Epithelial cell of prostate (primary cell): Measurements from ENCODE around the gene ST3GAL3.

ENCODE experiments used
- DNase-seq: peaks from one replicate; pipeline ENCODE4 v3.0.0-alpha.2; 2011; ENCODE audit warnings: low read depth, low spot score
- H3K27ac ChIP-seq: fragments of 450-650 bp; 2 replicates; pipeline ENCODE4 v1.5.1; 2017; ENCODE audit warnings: mild to moderate bottlenecking

ST3GAL3 gene

GRCh38 chr1:43866201-43866600 lies 158.9 kb downstream of the ST3GAL3 start:
- no peak for DNase-seq

DNA sequence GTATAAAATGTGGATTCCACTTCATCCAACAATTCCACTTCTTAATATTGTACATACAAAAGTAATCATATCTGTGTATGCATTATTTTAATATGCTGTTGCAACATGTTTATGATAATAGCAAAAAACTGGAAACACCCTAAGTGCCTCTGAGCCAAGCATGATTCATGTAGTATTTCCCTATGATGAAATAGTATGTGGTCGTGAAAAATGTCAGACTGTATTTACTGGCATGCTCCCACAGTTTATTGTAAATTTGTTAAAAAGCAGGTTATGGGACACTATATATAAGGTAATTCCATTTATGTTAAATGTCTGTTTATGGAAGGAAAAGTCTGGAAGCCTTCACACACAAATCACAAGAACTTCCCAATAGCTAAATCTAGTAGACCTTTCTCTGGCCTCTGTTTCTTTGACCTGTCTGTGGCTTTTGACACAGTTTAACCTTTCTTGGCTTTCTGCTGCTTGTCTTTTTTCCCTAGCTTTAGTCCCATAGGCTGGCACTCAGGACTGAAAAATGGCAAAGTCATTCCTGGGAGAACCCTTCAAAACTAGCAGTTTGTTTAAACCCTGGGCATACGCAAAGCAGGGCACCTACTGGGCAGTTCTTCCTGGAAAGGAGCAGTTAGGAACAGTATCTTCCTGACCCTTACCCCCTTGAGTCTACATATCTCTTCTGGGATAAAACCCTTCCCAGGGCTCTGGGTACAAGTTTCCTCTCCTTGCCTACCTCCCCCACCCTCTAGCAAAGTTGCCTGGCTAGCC lies 160.8 kb downstream of the ST3GAL3 start:
- peak overlapping the region; percentile 76 for H3K27ac ChIP-seq
- DNase-seq, result peak; percentile 53

More at GRCh38 chr1:43866201-43866600, 158.9 kb downstream of the ST3GAL3 start:
- no peak overlapping the region for H3K27ac ChIP-seq

DNA sequence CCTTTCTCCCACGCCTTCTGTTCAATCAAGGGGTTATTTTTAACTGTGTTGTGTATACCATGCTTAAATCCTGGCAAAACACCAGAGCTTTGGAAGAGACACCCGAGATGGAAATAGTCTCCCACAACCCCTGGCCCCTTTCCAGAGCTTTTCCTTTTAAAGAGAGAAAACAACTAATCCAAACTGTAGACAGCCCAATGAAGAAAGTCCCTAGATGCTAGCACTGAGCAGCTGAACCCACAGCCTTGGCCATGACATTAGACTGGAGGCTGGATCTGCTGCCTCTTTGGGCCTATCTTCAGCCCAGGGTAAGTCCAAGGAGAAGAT lies 161.4 kb downstream of the ST3GAL3 start:
- H3K27ac ChIP-seq, result peak overlapping the region; percentile 76
- no peak for DNase-seq

DNA sequence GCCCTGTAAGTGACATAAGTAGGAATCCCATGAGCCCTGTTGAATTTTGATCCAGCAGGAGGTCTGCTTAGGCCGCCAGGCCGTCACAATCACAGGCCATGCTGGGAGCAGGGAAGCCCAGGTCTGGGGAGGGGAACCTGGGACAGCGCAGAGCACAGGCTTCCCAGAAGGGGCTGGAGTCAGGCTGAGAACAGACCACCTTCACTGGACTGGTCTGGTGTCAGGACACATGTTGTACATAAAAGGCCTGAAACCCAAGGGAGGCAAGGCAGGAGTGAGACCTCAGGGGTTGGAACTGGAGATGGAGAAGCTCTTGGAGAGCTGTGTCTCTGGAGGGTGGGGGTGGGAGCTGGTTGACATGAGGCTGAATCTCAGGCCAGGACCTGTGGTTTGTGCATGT lies 163.0 kb downstream of the ST3GAL3 start:
- DNase-seq, result no peak

GRCh38 chr1:43871181-43871910 lies 164.0 kb downstream of the ST3GAL3 start:
- DNase-seq, result no peak
- no peak overlapping the region for H3K27ac ChIP-seq

More for the DNA sequence above, 163.0 kb downstream of the ST3GAL3 start:
- no peak overlapping the region for H3K27ac ChIP-seq

GRCh38 chr1:43872280-43872679 lies 164.9 kb downstream of the ST3GAL3 start:
- H3K27ac ChIP-seq, result peak overlapping the region; percentile 54
- DNase-seq, result peak; percentile 72

- H3K27ac ChIP-seq, result no peak overlapping the region
- DNase-seq, result no peak
These were observed 166.5 kb downstream of the ST3GAL3 start for GRCh38 chr1:43873851-43874250.

DNA sequence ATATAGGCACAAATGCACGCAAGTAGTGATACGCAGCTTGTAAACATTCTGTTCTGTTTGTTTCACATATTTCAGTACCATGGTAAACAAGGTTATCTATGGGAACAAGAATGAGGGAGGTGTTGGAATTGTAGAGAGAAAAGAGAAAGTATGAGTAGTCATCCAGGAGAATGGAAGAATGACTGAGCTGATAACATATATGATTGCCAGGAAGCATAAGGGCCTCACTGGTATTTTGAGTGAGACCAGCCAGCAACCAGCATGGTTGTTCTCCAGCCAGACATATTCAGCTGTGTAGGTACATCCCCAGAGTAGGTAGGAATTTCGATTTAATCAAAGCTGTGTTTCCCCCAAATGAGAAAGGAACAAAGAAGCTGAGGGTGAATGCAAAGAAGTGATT lies 167.4 kb downstream of the ST3GAL3 start:
- DNase-seq, result no peak
- H3K27ac ChIP-seq, result no peak overlapping the region

DNA sequence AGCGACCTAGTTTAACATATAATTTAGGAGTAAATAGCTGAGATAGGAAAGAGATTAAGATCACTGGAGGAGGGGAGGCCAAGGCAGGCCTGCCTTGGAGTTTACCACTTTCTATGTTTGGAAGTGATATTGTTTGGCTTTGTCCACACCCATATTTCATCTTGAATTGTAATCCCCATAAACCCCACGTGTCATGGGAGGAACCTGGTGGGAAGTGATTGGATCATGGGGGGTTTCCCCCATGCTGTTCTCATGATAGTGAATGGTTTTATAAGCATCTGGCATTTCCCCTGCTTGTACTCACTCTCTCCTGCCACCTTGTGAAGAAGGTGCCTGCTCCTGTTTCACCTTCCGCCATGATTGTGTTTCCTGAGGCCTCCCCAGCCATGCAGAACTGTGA lies 168.0 kb downstream of the ST3GAL3 start:
- DNase-seq, result no peak
- no peak overlapping the region for H3K27ac ChIP-seq

GRCh38 chr1:43877101-43877500 lies 169.8 kb downstream of the ST3GAL3 start:
- no peak overlapping the region for H3K27ac ChIP-seq
- no peak for DNase-seq

DNA sequence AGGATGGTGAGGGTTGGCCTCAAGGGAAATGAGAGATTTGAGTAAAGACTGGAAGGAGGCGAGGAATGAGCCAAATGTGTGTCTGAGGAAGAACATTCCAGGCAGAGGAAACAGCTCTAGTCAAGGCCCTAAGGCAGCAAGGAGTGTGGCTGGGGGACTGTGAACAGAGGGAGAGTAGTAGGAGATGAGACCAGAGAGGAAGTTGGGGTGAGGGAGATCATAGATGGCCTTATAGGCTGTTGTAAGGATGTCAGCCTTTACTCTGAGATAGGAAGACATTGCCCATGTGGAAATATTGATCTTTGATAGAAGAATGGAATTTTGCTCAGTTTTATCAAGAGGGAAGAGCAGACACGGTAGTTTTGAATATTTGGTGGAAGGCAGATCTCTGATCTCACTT lies 171.1 kb downstream of the ST3GAL3 start:
- peak overlapping the region; percentile 60 for H3K27ac ChIP-seq
- DNase-seq, result no peak

- DNase-seq, result no peak
- H3K27ac ChIP-seq, result peak overlapping the region; percentile 60
These were observed 171.5 kb downstream of the ST3GAL3 start for GRCh38 chr1:43878854-43879253.

DNA sequence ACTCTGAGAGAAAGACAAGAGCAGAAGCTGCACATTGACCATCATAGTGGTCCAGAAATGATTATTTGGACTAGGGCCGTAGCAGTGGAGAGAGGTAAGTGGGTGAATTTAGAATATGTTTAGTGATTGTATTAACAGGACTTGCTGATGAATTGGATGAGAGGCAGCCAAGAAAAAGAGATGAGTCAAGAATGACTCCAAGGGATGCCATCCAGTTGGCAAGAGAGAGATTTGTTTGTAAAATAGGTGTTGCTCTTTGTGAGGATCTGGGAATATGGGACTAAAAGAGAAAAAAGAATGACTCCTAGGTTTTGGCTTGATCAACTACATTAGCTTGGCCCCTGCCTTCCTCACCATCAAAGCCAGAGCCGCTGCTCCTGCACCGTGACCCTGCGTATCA lies 172.1 kb downstream of the ST3GAL3 start:
- DNase-seq, result no peak
- H3K27ac ChIP-seq, result peak overlapping the region; percentile 60

- H3K27ac ChIP-seq, result peak overlapping the region; percentile 60
- DNase-seq, result no peak
These were observed 172.7 kb downstream of the ST3GAL3 start for GRCh38 chr1:43879996-43880395.

- H3K27ac ChIP-seq, result no peak overlapping the region
- DNase-seq, result no peak
These were observed 173.3 kb downstream of the ST3GAL3 start for GRCh38 chr1:43880604-43881003.

- DNase-seq, result no peak
- H3K27ac ChIP-seq, result no peak overlapping the region
These were observed 174.1 kb downstream of the ST3GAL3 start for GRCh38 chr1:43881415-43881814.

GRCh38 chr1:43882763-43883162 lies 175.4 kb downstream of the ST3GAL3 start:
- H3K27ac ChIP-seq, result peak overlapping the region; percentile 93
- DNase-seq, result no peak

DNA sequence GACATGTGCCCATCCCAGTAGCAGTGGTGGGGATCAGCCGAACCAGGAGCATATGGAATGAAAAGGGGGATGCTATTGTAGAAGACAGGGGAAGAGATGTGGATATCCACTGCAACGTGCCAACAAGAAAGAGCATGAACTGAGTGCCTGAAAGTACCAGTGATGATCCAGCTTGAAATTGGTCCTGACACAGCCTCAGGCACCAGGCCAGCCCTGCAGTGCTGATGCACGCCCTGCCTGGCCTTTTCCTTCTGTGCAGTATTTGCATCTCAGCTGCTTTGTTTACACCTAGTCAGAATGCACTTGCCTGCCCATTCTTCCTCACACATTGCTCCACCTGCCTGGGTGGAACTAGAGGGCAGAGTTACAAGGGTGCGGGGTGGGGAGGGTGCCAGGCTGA lies 176.0 kb downstream of the ST3GAL3 start:
- DNase-seq, result no peak
- peak overlapping the region; percentile 93 for H3K27ac ChIP-seq

DNA sequence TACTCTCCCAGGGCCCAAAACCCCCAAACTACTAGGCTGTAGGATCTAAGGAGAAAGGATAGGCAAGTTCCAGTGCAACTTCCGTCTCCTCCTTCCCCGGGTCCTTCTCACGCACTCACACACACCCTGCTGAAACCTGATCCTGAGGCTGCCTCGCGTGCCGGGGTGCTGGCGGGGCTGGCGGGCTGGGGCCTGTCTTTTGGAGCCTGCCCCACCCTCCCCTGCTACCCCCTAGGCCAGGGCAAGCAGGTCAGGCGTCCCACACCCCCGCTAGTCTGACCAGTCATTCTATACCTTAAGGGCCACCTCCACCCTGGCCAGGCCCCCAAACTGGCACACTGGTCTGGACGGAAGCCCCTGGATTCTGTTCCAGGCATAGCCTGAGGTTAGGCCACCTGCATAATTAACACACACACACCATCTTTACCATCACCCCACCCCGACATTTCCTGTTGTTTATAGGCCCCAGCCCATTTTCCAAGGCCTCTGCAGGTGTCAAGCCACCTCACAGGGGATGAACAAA lies 178.0 kb downstream of the ST3GAL3 start:
- peak overlapping the region; percentile 93 for H3K27ac ChIP-seq
- DNase-seq, result peak; percentile 41

DNA sequence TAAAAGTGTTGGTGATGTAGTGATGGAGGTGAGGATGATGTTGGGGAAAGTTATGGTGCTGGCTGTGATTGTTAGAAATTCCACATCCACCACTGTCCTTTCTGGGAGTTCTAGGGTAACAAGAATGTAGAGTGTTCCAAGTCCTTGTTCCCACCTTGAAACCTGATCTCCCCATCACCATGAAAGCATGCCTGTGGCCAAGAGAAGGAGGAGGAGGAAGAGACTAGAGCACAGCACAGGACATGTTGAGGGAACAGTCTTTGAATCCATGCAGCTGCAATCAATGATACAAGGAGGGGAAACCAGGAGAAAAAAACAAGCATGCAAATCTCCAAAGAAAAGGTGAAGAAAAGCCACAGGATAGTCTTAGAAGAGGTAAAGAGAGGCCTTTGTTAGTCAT lies 180.4 kb downstream of the ST3GAL3 start:
- H3K27ac ChIP-seq, result no peak overlapping the region

DNA sequence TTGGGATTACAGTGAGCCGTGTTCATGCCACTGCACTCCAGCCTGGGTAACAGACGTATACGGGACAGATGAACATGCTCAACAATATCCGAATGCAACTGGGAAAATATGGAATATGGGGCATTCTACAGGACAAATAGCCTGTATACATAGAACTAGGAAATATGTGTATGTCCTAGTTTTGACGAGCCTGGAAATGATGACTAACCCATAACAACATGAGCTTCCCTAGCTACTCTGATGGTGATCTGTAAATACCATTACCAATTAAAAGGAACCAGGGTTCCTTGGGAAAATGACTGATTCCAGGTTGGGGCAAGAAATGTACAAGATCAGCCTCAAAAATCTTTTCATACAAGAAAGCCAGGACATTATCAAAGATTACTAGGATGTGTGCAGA lies 183.5 kb downstream of the ST3GAL3 start:
- no peak for DNase-seq
- H3K27ac ChIP-seq, result no peak overlapping the region

More for the DNA sequence above, 180.4 kb downstream of the ST3GAL3 start:
- no peak for DNase-seq
